Neural cell (in vitro differentiated cells): ENCODE measurements around the gene OVCA2. TPM values are rescaled to one million over a fixed set of nuclear protein-coding genes. Genes with fewer than 3 reads are reported as not detected.

Experiments used
- H2AFZ ChIP-seq: fragments of 200-600, 300-800 bp; sonication (generic), shearing (Covaris generic); 2 replicates; pipeline ENCODE4 v1.6.0; 2014; ENCODE audit warnings: low read depth, mild to moderate bottlenecking, antibody characterized with exemption, low read length, moderate library complexity
- H3F3A ChIP-seq: fragments of 200-600 bp; shearing (Covaris generic); 2 replicates; pipeline ENCODE4 v1.6.1; 2016; ENCODE audit warnings: mild to moderate bottlenecking, moderate library complexity, mixed read lengths, antibody characterized with exemption, low read length; ENCODE audit not compliant: insufficient read depth, poor library complexity, severe bottlenecking
- H3K27ac ChIP-seq: fragments of 200-600, 300-800 bp; sonication (generic), shearing (Covaris generic); 2 replicates; pipeline ENCODE4 v1.5.1; 2014; ENCODE audit warnings: mild to moderate bottlenecking, low read length, moderate library complexity
- H3K27me3 ChIP-seq: fragments of 300-800, 200-600 bp; sonication (generic), shearing (Covaris generic); 2 replicates; pipeline ENCODE4 v1.6.0; 2014; ENCODE audit warnings: mild to moderate bottlenecking, low read depth, low read length, moderate library complexity; ENCODE audit not compliant: insufficient read depth
- H3K36me3 ChIP-seq: fragments of 300-800, 200-600 bp; sonication (generic), shearing (Covaris generic); 2 replicates; pipeline ENCODE4 v1.5.1; 2014; ENCODE audit warnings: mild to moderate bottlenecking, antibody characterized with exemption, low read length, moderate library complexity; ENCODE audit not compliant: insufficient read depth
- H3K4me2 ChIP-seq: fragments of 300-800, 200-600 bp; sonication (generic), shearing (Covaris generic); 2 replicates; pipeline ENCODE4 v1.6.0; 2014; ENCODE audit warnings: mild to moderate bottlenecking, low read length
- H3K4me3 ChIP-seq: fragments of 300-800, 200-600 bp; sonication (generic), shearing (Covaris generic); 2 replicates; pipeline ENCODE4 v1.5.1; 2014; ENCODE audit warnings: mild to moderate bottlenecking, low read length, moderate library complexity
- H3K79me2 ChIP-seq: fragments of 200-600 bp; shearing (Covaris generic); replicated peaks from 2 replicates; pipeline ENCODE4 v1.6.0; 2014; ENCODE audit warnings: mild to moderate bottlenecking, low read length, moderate library complexity; ENCODE audit not compliant: insufficient read depth
- H3K9ac ChIP-seq: fragments of 300-800, 200-600 bp; sonication (generic), shearing (Covaris generic); 2 replicates; pipeline ENCODE4 v1.6.1; 2016; ENCODE audit warnings: mild to moderate bottlenecking, low read length, mixed read lengths
- H3K9me2 ChIP-seq: fragments of 200-600 bp; shearing (Covaris generic); 2 replicates; pipeline ENCODE4 v1.6.1; 2016; ENCODE audit warnings: mild to moderate bottlenecking, low read length, mixed read lengths; ENCODE audit not compliant: insufficient read depth
- H3K9me3 ChIP-seq: fragments of 200-600, 300-800 bp; sonication (generic), shearing (Covaris generic); 2 replicates; pipeline ENCODE4 v1.6.1; 2016; ENCODE audit warnings: mild to moderate bottlenecking, mixed run types, low read length, moderate library complexity, mixed read lengths
- H4K20me1 ChIP-seq: fragments of 200-600 bp; shearing (Covaris generic); 2 replicates; pipeline ENCODE4 v1.6.1; 2016; ENCODE audit warnings: mild to moderate bottlenecking, mixed run types; ENCODE audit not compliant: insufficient read depth
- CTCF ChIP-seq: fragments of 450-650 bp; IDR thresholded peaks from 2 replicates; pipeline ENCODE4 v1.5.1; 2014; ENCODE audit warnings: antibody characterized with exemption, mild to moderate bottlenecking, moderate library complexity; ENCODE audit not compliant: poor library complexity, severe bottlenecking
- EP300 ChIP-seq: fragments of 450-650 bp; conservative IDR thresholded peaks from 2 replicates; pipeline ENCODE4 v1.6.1; 2014; ENCODE audit warnings: antibody characterized with exemption, mild to moderate bottlenecking, moderate library complexity; ENCODE audit not compliant: poor library complexity, severe bottlenecking
- EZH2 ChIP-seq: fragments of 200-600, 300-800 bp; shearing (Covaris generic), sonication (generic); IDR thresholded peaks from 2 replicates; pipeline ENCODE4 v1.6.1; 2014; ENCODE audit warnings: antibody characterized with exemption, low read length, borderline replicate concordance, mild to moderate bottlenecking; ENCODE audit not compliant: insufficient read depth, poor library complexity, severe bottlenecking
- MXI1 ChIP-seq: fragments of 450-650 bp; conservative IDR thresholded peaks from 2 replicates; pipeline ENCODE4 v1.6.1; 2014; ENCODE audit warnings: antibody characterized with exemption, mild to moderate bottlenecking; ENCODE audit not compliant: poor library complexity, severe bottlenecking
- POLR2AphosphoS5 ChIP-seq: IDR thresholded peaks from 2 replicates; pipeline ENCODE4 v1.6.1; 2012
- RAD21 ChIP-seq: fragments of 450-650 bp; conservative IDR thresholded peaks from 2 replicates; pipeline ENCODE4 v1.6.1; 2014; ENCODE audit warnings: antibody characterized with exemption, mild to moderate bottlenecking, moderate library complexity
- REST ChIP-seq: IDR thresholded peaks from 2 replicates; pipeline ENCODE4 v1.6.1; 2012; ENCODE audit warnings: borderline replicate concordance
- SMC3 ChIP-seq: fragments of 450-650 bp; conservative IDR thresholded peaks from 2 replicates; pipeline ENCODE4 v1.6.1; 2014; ENCODE audit warnings: antibody characterized with exemption, mild to moderate bottlenecking, moderate library complexity; ENCODE audit not compliant: poor library complexity
- TAF1 ChIP-seq: IDR thresholded peaks from 2 replicates; pipeline ENCODE4 v1.6.1; 2012; ENCODE audit warnings: low read depth
- polyA plus RNA-seq: library from polyadenylated mRNA; depleted of rRNA; stranded (reverse); fragments of >200 nt; gene quantifications from 2 replicates; pipeline ENCODE4 v1.2.3, GENCODE V29; 2014

OVCA2 gene
- polyA plus RNA-seq, 1 donor from 2014 or later: 54.4 TPM

- Histone ChIP-seq H3K79me2 (no peaks in the 10 kb centered on the region), H3K27me3 (no peaks in the 10 kb centered on the region), H3K9ac (no peak overlapping the region), H2AFZ (no peak overlapping the region), H4K20me1 (no peaks in the 10 kb centered on the region), H3K9me3 (no peaks in the 10 kb centered on the region), H3K36me3 (no peaks in the 10 kb centered on the region), H3K27ac (no peak overlapping the region), H3F3A (no peaks in the 10 kb centered on the region), H3K4me2 (no peak overlapping the region), H3K9me2 (no peaks in the 10 kb centered on the region), H3K4me3 (no peak overlapping the region)
- TF ChIP-seq REST: no peak
- no peak for TF ChIP-seq POLR2AphosphoS5
- no peak for TF ChIP-seq MXI1
- no peak for TF ChIP-seq SMC3
- TF ChIP-seq CTCF: no peak
- TF ChIP-seq TAF1: no peak
- TF ChIP-seq EZH2: no peak
- TF ChIP-seq EP300: no peak
- no peak for TF ChIP-seq RAD21
Measured at GRCh38 chr17:2087597-2088211, 45.9 kb downstream of the OVCA2 start.

- no peaks in the 10 kb centered on the region for H3K36me3 ChIP-seq
- no peaks in the 10 kb centered on the region for H4K20me1 ChIP-seq
- no peaks in the 10 kb centered on the region for H3F3A ChIP-seq
- no peak overlapping the region for H2AFZ ChIP-seq
- TF ChIP-seq POLR2AphosphoS5 (no peak), CTCF (no peak)
- H3K4me3 ChIP-seq: no peak overlapping the region
- H3K27ac ChIP-seq: no peak overlapping the region
- H3K9me2 ChIP-seq: no peaks in the 10 kb centered on the region
- no peaks in the 10 kb centered on the region for H3K27me3 ChIP-seq
- H3K4me2 ChIP-seq: no peak overlapping the region
- H3K9ac ChIP-seq: no peak overlapping the region
- no peaks in the 10 kb centered on the region for H3K9me3 ChIP-seq
- no peaks in the 10 kb centered on the region for H3K79me2 ChIP-seq
Measured at GRCh38 chr17:2089021-2089422, 47.2 kb downstream of the OVCA2 start.
